SK-MEL-5 (cell line): ENCODE measurements around the gene PSMG4. TPM values are rescaled to one million over a fixed set of nuclear protein-coding genes. Genes with fewer than 3 reads are reported as not detected.

ENCODE experiments used
- DNase-seq: peaks from one replicate; pipeline ENCODE4 v3.0.0-alpha.2; 2016; ENCODE audit warnings: low read depth, low spot score
- in situ Hi-C: cut with HindIII; loops from 2 replicates; pipeline ENCODE4 v1.10.0; 2016; ENCODE audit warnings: low sequenced_read_pairs, high pct_unique_total_duplicates, low pct_unique_long_range_greater_than_20kb
- total RNA-seq: library from RNA; depleted of rRNA; stranded (reverse); fragments of >200 nt; shearing (Covaris generic); gene quantifications from 2 replicates; pipeline ENCODE4 v1.2.3, GENCODE V29; 2014

Gene PSMG4
- total RNA-seq, 1 experiment from 2014 or later, result 58.2 TPM

DNA sequence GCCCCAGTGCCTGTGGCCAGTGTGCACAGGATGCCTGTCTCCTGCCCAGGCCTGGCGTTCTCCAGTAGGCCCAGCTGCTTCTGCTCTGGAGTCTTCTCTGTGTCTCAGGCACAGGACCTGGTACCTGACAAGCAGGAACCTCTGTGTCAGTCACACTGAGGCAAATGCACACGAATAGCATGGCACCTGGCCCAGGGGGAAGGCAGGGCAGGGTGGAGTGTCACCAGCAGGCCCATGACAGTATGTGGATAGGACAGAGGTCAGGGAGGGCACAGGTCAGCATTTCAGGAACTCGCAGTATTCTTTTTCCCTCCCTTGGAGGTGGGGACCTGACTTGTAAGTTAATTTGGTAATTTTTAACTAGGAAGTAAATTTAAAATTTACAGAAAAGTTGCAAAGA is 5.6 kb downstream of the PSMG4 start:
- in situ Hi-C loops, result no loop called here
- DNase-seq, result no peak

- DNase-seq, result no peak
- in situ Hi-C loops, result no loop called here
Measured at GRCh38 chr6:3265671-3266070, 6.9 kb downstream of the PSMG4 start.

DNA sequence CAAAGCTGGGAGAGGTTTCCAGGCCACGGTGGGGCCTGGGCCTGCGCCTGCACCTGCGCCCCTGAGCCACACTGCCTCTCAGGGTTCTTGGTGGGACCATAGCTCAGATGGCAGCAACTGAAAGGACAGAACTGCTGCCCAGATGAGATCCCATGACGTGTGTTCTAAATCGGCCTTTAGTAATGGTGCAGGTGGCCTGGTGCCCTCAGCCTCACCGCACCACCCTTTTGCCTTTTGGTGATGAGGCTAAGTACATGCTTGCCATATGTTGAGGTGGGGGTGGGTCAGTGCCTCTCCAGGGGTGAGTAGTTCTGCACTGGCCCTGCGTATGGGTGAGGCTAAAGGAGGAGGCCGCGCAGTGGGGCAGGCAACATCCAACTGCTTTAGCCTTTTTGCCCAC is 7.4 kb downstream of the PSMG4 start:
- in situ Hi-C loops, result no loop called here
- DNase-seq, result no peak

- DNase-seq, result no peak
- in situ Hi-C loops, result no loop called here
Measured at GRCh38 chr6:3267162-3267561, 8.4 kb downstream of the PSMG4 start.

DNA sequence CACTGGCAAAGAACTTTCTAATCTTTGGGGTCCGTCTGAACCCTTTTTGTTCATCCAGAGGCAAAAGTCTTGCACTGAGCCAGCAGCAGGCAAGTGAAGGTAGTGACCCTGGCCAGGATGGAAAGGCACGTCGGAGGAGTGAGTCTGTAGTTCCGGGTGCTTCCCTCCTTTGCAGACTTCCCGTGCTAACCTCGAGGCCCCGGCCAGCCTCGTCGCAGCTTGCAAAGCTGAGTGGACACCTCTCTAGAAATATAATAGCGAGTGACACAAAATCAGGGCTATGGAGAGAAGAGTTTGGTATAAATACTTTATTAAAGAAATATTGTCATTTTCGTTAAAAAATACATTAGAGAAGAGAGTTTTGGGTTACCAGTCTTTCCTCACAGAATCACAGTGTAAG is 9.9 kb downstream of the PSMG4 start:
- in situ Hi-C loops, result no loop called here
- DNase-seq, result no peak

GRCh38 chr6:3269281-3269975 is 10.7 kb downstream of the PSMG4 start:
- in situ Hi-C loops, result no loop called here
- DNase-seq, result no peak

GRCh38 chr6:3270258-3270657 is 11.5 kb downstream of the PSMG4 start:
- in situ Hi-C loops, result no loop called here
- no peak for DNase-seq

DNA sequence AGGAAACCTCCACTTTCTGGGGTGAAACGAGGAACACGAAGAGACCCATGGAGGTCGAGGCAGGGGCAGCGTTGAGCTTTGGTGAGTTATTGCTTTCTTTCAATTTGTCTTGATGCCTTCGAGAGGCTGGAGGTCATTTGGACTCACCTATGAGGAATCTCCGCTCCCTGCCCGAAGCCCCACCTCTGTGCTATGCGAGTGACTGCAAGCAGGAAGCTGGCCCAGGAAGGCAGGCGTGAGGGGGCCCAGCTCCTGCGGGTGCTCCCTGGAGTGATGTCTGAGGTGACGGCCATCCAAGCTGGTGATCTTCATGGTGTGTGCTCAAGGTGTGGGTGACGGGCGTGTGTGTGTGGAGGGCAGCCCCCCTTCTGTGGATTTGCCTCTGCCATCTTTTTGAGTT is 13.0 kb downstream of the PSMG4 start:
- DNase-seq, result no peak
- in situ Hi-C loops, result no loop called here

- in situ Hi-C loops, result no loop called here
- no peak for DNase-seq
Measured at GRCh38 chr6:3272911-3273547, 14.3 kb downstream of the PSMG4 start.

GRCh38 chr6:3273707-3274521 is 15.2 kb downstream of the PSMG4 start:
- in situ Hi-C loops, result no loop called here
- DNase-seq, result no peak

DNA sequence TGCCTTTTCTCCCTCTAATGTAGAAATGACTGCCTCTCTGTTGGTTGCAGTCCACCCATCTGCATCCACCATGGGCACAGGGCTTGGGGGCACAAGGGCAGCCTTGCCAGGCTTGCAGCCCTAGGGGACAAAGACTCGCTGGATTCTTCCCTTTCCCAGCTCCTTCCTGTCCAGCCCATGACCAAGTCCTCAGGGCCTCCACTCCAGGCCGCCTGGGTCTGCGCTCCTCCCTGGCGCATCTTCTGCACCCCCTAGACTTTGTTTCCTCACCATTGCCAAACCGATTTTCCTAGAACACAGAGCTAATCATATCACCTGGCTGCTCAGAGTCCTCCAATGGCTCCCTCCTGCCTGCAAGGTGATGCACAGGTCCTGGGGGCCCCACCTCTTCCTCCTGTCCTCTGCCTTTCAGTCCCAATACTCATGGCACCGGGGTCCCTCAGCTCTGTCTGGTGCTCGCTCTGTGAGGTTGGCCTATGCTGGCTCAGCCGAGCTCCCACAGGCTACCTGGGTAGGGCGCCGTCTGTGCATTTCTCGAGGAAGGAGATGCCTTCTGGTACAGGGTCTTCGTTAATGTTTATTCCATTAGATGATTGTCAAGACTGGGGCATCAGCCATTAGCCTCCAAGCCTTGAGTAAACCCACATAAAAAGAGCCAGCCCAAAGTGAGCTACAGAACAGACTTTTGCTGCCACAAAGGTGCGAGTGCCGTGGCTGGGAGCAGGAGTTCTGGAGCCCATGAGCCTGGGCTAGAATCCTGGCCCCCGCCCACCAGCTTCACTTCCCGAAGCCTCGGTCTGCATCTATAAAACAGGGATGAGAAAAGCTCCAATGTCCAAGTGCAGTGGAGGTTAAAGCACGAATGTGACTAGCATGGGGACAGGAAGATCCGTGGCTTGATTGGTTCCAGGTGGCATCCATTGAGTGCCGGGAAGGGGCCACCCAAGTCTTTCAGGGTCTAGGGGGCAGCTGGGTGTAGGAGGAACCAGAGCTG is 17.7 kb downstream of the PSMG4 start:
- in situ Hi-C loops, result loop anchor here (25.0 kb wide), 2 partner anchors 436 to 711 kb away; no protein-coding TSS in a partner anchor

GRCh38 chr6:3277251-3277650 is 18.5 kb downstream of the PSMG4 start:
- DNase-seq, result no peak
- in situ Hi-C loops, result loop anchor here (25.0 kb wide), 2 partner anchors 435 to 710 kb away; no protein-coding TSS in a partner anchor

More for the DNA sequence above, 17.7 kb downstream of the PSMG4 start:
- DNase-seq, result no peak

- in situ Hi-C loops, result loop anchor here (25.0 kb wide), 2 partner anchors 434 to 709 kb away; no protein-coding TSS in a partner anchor
- DNase-seq, result no peak
Measured at GRCh38 chr6:3277851-3278416, 19.2 kb downstream of the PSMG4 start.

DNA sequence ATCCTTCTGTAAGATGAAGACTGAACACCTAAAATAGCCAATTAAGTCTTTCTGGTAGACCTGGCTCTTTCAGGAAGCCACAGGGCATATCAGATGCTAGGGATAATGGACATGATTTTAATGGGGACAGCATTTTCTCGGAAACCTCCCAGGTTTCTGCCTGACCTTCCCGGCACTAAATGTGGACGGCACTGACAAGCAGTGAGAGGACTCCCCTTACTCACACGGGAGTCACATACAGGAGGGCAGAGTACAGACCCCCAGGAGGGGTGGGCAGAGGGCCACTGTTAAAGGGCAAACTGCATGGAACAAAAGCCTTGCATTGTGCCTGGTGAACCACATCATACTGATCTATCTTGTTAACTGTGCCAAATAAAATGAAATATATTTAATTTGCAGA is 19.9 kb downstream of the PSMG4 start:
- in situ Hi-C loops, result loop anchor here (25.0 kb wide), 2 partner anchors 434 to 709 kb away; no protein-coding TSS in a partner anchor

GRCh38 chr6:3280091-3280490 is 21.3 kb downstream of the PSMG4 start:
- no peak for DNase-seq
- in situ Hi-C loops, result loop anchor here (25.0 kb wide), 2 partner anchors 432 to 707 kb away; no protein-coding TSS in a partner anchor

More for the DNA sequence above, 19.9 kb downstream of the PSMG4 start:
- DNase-seq, result no peak

- no peak for DNase-seq
- in situ Hi-C loops, result loop anchor here (25.0 kb wide), 2 partner anchors 431 to 706 kb away; no protein-coding TSS in a partner anchor
Measured at GRCh38 chr6:3280866-3281465, 22.2 kb downstream of the PSMG4 start.
